ENCODE data around the gene ITGA4. TPM values are rescaled to one million over a fixed set of nuclear protein-coding genes. Genes with fewer than 3 reads are reported as not detected.
"Not testable (repeated sequence)": the region's sequence is repeated elsewhere in the genome, so short reads cannot be mapped to it uniquely, and the experiment has no call there.

ITGA4 gene
- 8.9 and 11.3 TPM in 2 replicates for total RNA-seq (2014; rRNA removed; shearing (Covaris generic))

GRCh38 chr2:181457121-181457740, at the start of gene ITGA4:
Gene ITGA4, plus strand, starts transcription at chr2:181457386. Its CDS starts 269 bp downstream, at chr2:181457655.
- peak; percentile 83 for DNase-seq (ENCODE audit: low read depth)

GRCh38 chr2:181408861-181409260, 48.3 kb upstream of the ITGA4 start:
- no peak for DNase-seq (ENCODE audit: low read depth)

DNA sequence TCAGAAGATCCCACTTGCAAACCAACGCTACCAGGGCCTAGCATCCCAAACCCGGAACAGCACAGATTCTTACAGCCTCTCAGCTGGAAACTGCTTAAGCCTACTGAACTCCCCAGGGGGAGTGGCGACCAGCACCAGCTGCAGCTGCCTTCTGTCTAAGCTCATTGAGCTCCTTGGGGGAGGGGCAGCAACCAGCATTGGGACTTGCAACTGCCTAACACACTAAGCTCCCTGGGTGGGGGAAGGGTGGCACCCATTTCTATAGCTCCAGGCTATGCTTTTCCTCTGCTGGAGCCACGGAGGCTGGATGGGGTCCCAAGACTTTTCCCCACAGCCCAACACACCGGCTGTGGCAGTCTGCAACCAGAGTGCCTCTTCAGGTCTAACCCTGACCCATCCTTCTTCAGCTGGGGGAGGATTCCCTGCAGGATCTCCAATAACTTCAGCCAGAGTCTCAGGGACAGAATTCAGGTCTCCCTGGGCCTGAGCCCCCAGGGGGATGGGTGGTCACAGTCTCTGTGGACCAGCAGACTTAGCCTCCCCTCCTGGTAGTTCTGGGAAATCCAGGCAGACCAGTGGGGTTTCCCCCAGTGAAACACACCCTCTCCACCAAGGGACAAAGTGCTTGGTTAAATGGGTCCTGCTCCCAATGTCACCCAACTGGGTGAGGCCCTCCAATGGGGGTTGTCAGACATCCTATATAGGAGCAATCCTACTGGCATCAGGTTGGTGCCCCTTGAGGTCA, 45.9 kb upstream of the ITGA4 start:
- no peak for DNase-seq (ENCODE audit: low read depth)

DNA sequence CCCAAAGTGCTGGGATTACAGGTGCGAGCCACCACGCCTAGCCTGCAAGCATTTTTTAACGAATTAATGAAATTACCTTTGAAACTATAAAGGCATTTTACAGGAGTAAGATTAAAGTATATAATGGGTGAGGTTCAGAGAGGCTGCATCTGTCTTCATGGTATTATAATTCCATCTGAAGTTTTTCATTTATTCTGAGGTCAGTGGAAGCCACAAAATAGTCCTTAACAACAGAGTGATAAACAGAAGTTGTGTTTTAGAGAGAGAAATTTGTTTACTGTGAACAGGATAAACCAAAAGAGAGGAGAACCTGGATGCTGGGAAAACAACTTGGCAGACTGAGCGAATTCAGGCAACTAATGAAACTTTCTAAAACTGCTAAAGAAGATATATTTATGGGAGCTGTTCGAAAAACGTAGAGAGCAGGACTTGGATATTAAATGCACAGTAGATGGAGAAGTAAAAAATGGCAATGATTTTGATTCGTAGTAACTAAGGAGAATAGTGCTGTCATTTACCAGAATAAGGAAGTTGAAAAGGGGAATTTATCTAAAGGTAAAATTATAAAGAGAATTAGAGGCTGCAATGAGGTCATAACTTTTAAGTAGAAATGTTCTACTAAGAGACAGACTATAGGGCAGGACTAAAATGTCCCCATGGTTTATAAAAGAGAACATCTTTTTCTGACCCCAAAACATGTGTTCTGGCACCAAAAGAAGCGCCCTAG, 37.9 kb upstream of the ITGA4 start:
- DNase-seq (ENCODE audit: low read depth) = no peak

GRCh38 chr2:181420259-181421130, 36.7 kb upstream of the ITGA4 start:
- DNase-seq (ENCODE audit: low read depth) = no peak

DNA sequence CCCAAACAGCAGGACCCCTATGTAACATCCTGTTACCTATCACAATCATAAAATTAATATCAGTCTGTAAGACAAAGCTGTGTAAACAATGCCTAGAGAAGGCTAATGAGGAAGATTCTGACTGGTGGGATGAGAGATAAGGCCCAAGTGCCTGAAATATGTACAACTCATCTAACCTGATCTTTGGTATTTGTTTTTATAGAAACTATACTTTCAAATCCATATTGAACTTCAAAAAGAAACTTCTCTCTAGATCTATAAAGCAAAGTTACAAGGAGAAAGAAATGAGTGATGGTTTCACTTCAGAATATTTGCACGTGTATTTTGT, 36.1 kb upstream of the ITGA4 start:
- DNase-seq (ENCODE audit: low read depth) = no peak

GRCh38 chr2:181421464-181421863, 35.7 kb upstream of the ITGA4 start:
- no peak for DNase-seq (ENCODE audit: low read depth)

DNA sequence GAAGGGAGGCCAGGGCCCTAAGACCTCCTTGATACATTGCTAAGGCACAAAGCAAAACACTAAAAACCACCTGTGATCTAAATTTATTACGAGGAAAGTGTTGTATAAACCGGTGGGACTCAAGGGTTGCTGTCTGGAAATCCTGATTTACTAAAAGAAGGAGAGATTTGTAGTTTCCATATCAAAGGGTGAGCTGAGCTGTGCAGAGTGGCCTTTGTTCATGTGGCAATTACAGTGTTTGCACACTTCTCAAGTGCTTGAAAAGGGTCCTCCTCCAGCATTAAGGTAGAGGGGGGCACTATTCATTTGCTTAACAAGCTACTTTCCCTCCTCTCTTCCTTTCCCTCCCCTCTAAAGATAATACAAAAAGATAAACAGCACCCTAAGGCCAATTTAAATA, 30.5 kb upstream of the ITGA4 start:
- no peak for DNase-seq (ENCODE audit: low read depth)

DNA sequence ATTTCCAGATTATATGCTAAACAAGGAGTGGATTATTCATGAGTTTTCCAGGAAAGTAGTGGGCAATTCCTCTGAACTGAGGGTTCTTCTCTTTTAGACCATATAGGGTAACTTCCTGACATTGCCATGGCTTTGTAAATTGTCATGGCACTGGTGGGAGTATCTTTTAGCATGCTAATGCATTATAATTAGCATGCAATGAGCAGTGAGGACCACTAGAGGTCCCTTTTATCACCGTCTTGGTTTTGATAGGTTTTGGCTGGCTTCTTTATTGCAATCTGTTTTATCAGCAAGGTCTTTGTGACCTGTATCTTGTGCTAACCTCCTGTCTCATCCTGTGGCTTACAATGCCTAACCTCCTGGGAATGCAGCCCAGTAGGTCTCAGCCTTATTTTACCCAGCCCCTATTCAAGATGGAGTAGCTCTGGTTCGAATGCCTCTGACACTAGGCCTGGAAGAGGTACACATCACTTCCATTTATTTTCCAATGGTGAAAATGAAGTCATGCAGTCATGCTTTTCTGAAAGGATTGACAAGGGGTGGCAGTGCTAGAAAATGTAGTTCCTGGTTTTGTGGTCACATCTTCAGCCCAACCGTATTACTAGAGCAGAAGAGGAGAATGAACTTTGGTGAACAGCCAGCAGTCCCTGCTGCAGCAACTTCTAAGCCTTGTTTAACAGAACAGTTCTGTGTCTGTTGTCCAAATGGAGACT, 26.6 kb upstream of the ITGA4 start:
- peak; percentile 8 for DNase-seq (ENCODE audit: low read depth)

DNA sequence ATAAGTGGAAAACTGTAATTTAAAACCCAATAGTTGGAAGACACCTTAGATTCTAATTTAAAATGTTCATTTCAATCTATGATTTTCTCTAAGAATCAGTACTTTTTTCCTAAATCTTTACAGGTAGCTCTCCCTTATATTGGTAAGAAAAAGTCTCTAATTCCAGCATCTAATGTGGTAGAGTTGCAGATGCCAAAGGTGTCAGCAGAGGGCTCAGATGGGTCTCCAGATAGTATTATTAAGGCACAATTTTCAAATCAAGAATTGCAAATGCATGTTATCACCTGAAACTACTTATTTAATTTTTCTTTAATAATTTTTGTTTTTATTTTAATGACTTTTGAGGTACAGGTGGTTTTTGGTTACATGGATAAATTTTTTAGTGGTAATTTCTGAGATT, 25.5 kb upstream of the ITGA4 start:
- no peak for DNase-seq (ENCODE audit: low read depth)

DNA sequence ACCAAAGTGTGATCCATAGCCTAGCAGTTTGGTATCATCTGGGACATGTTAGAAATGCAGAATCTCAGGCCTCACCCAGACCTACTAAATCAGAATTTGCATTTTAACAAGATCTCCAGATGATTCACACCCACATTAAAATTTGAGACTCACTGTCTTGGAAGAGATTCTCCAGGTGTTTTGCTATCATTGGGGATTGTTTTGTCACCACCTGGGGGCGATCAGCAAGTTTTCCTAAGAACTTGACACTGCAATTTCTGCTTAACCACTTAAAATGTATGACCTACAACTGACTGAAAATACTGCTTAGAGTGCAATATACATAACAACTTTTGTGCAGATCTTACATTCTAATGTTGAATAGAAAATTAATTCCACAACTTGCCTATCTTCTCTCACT, 18.9 kb upstream of the ITGA4 start:
- no peak for DNase-seq (ENCODE audit: low read depth)

DNA sequence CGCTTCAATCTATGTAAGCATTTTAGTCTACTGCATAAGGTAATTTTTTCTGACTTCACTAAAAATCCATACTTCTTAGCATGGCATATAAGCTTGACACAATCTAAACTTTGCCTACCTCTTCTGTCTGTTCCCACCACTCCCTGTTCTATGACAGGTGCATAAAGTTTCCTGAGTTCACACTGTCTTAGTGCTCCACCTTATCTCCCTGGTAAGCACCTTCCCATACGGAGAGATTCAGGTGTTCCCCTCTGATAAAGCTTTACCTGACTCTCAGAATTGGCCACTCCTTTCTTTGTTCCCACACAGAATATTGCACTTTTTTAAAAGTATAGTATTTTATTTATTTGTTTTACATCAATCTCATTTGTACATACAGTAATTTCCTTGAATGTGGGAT, 16.8 kb upstream of the ITGA4 start:
- no peak for DNase-seq (ENCODE audit: low read depth)

GRCh38 chr2:181440919-181441318, 16.3 kb upstream of the ITGA4 start:
- DNase-seq (ENCODE audit: low read depth) = no peak

DNA sequence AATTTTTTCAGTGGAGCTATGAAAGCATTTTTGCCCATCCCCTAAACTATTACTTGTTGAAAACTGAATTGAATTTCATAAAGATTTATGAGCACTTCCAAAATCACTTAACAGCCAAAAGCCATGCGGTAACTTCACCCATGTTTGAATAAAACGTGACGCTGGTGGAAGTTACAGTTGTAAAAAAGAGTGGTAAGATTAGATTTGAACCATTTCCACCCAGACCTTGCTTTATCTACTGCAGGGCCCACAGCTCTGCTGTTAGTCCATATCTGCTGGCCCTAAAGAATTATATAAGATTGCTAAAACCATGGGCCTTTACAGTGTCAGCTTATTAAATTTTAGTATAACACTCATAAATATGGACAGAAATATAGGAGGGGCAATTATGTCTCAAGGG, 15.5 kb upstream of the ITGA4 start:
- DNase-seq (ENCODE audit: low read depth) = no peak

GRCh38 chr2:181444654-181445053, 12.5 kb upstream of the ITGA4 start:
- DNase-seq (ENCODE audit: low read depth) = no peak

- no peak for DNase-seq (ENCODE audit: low read depth)
These were observed 10.2 kb upstream of the ITGA4 start for GRCh38 chr2:181446985-181447384.

GRCh38 chr2:181449278-181449677, 7.9 kb upstream of the ITGA4 start:
- not testable (repeated sequence) for DNase-seq (ENCODE audit: low read depth)

GRCh38 chr2:181454686-181455450, 2.3 kb upstream of the ITGA4 start:
- no peak for DNase-seq (ENCODE audit: low read depth)

- DNase-seq (ENCODE audit: low read depth) = peak; percentile 42
These were observed 496 bp upstream of the ITGA4 start for GRCh38 chr2:181456660-181457120.

DNA sequence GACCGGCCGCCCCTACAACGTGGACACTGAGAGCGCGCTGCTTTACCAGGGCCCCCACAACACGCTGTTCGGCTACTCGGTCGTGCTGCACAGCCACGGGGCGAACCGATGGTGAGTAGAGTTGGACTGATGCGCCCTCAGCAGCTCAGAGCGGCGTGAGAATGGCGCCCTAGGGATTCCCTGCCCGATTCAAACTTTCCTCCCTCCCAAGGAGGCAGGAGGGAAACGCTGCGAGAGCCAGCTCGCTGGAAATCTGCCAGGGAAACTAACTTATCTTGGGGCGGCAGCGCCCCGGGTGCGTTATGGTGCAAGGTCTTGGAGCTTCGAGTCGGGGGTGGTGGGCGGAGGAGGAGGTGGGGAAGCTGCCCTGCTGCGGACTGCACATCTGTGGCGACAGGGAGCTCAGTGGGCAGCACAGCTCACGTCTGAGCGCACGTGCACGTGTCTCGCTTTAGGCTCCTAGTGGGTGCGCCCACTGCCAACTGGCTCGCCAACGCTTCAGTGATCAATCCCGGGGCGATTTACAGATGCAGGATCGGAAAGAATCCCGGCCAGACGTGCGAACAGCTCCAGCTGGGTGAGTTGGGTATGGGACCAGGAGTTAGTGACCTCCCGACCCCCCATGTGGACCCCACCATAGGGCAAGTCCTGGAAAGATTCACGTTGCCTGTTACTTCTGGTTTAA, 697 bp downstream of the ITGA4 start:
- DNase-seq (ENCODE audit: low read depth) = peak; percentile 46
